Right cardiac atrium (tissue), 5 donors: Measurements from ENCODE around the gene KLHL41. TPM values are rescaled to one million over a fixed set of nuclear protein-coding genes. Genes with fewer than 3 reads are reported as not detected.
"Not testable (repeated sequence)": the region's sequence is repeated elsewhere in the genome, so short reads cannot be mapped to it uniquely, and the experiment has no call there.

Source experiments
- ATAC-seq, 2 donors: fragments of 200-7000 bp; cut with Tn5 transposase; one replicate each; pipeline versions ENCODE4 v1.8.0 to v1.9.1; 2020; ENCODE audit warnings: moderate library complexity in 2 of 2, mild to moderate bottlenecking in 1 of 2
- DNase-seq, 3 donors: peaks; one replicate each; pipeline ENCODE4 v3.0.0-alpha.2; 2020
- H3K27ac ChIP-seq: one replicate; pipeline ENCODE4 v1.5.1; 2013; ENCODE audit warnings: mild to moderate bottlenecking, low read length, control low read depth, moderate library complexity
- H3K27me3 ChIP-seq: one replicate; pipeline ENCODE4 v1.6.1; 2013; ENCODE audit not compliant: control insufficient read depth, insufficient read depth
- H3K4me1 ChIP-seq: one replicate; pipeline ENCODE4 v1.6.1; 2013; ENCODE audit warnings: low read length; ENCODE audit not compliant: control insufficient read depth, insufficient read depth
- H3K4me3 ChIP-seq: one replicate; pipeline ENCODE4 v1.5.1; 2013; ENCODE audit warnings: low read length, control low read depth
- H3K9me3 ChIP-seq: one replicate; pipeline ENCODE4 v1.6.1; 2013; ENCODE audit warnings: low read length; ENCODE audit not compliant: control insufficient read depth
- WGBS: extraction: QIAGEN DNeasy Blood & Tissue Kit; methylation state at CpG from one replicate; pipeline ENCODE4 v1.1.7; 2013; 5-methylcytosine and 5-hydroxymethylcytosine counted together
- intact Hi-C, 4 donors: fragments of 100-400 bp; cut with DNase I; formaldehyde crosslinking; loops; one replicate each; pipeline versions ENCODE4 v1.11.0 to v1.14.0; 2022 to 2023
- polyA plus RNA-seq: library from polyadenylated mRNA; stranded (reverse); fragments of 200-250 nt; gene quantifications from one replicate; pipeline ENCODE4 v1.2.3, GENCODE V29; 2013
- total RNA-seq, 4 donors: library from RNA; stranded (reverse); fragmentation: NEBNext Ultra II Directional; extraction: Animal tissue kit (Norgen Biotek cat#: 25700); gene quantifications; one replicate each; pipeline ENCODE4 v1.2.1, GENCODE V29; 2021
- donor health status: healthy with polysubstance abuse.
- donor health status: DM: no; HTN: yes; CAD: no.
- donor health status: DM: no; HTN: no; CAD: no.
- donor health status: DM: no; HTN: yes; CAD: no; lungs with severe emphysema.
- donor health status: DM: yes; HTN: yes; CAD: no.

KLHL41 gene
- total and polyA plus RNA-seq, 5 donors = 62.2 to 165 (median 86.6) TPM

DNA sequence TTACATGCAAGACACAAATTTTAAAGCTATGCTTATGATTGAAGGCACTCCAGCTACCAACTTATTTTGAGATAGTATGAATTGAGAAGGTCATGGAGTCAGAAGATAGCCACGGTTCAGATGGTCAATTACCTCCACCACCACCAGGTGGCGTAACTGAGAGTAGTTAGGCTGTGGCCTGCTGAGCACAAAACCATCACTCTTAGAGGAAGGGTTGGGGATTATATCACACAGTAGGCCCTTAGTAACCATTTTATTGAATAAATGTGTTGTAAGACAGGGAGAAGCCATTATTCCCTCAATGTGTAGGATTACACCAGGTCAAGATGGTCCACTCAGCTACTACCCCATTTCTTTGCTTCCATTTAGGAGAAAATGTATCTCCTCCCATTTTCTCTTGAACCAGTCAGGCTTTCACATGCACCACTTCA, 18.8 kb downstream of the KLHL41 start:
- WGBS = 10% methylated on average over 2 of the region's 2 CpGs
- Histone ChIP-seq H3K9me3 (no peaks in the 10 kb centered on the region), H3K27ac (no peak overlapping the region), H3K4me1 (no peaks in the 10 kb centered on the region), H3K4me3 (no peak overlapping the region), H3K27me3 (no peaks in the 10 kb centered on the region)
- DNase-seq = peak; percentile 61 to 83 (median 69)
- intact Hi-C loops = loop anchor here in 1 of 4 donors (5.0 kb wide), 1 partner anchor 459 kb away; no protein-coding TSS in a partner anchor
- ATAC-seq = peak; percentile 69 to 79

DNA sequence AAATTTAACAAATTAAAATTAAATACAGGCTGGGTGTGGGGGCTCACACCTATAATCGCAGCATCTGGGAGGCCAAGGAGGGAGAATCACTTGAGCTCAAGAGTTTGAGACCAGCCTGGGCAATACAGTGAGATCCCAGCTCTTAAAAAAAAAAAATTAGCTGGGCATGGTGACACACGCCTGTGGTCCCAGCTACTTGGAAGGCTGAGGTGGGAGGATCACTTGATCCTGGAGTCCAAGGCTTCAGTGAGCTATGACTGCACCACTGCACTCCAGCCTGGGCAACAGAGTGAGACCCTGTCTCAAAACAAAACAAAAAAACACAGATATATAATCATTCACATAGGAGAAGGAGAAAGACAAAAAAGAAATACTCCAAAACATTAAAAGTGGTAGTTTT, 30.0 kb downstream of the KLHL41 start:
- ATAC-seq, H3K4me1 ChIP-seq, DNase-seq, H3K9me3 ChIP-seq, H3K4me3 ChIP-seq, H3K27ac ChIP-seq, intact Hi-C loops, H3K27me3 ChIP-seq: not testable (repeated sequence)
- 98% methylated on average over 2 of the region's 2 CpGs for WGBS

DNA sequence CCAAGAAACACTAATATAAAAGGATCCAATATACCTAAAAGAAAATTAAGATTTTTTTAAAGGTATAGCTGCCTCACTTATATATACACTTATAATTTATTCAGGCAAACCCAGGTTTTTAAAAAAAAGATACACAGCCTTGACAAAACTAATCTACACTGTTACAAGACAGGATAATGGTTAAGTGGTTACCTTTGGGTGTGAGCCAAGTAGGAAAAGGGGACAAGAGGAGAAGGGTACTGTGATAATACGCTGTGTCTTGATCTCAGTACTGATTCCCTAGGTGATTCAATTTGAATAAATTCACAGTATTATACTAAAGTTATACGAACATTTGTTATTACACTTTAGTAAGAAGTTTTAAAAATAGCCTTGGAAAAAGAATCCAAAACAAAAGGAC, 30.6 kb downstream of the KLHL41 start:
- no peaks in the 10 kb centered on the region for H3K9me3 ChIP-seq
- DNase-seq (no peak), ATAC-seq (no peak)
- intact Hi-C loops = no loop called here
- WGBS = 58% methylated on average over 2 of the region's 2 CpGs
- H3K4me3 ChIP-seq = no peak overlapping the region
- H3K27me3 ChIP-seq = no peaks in the 10 kb centered on the region
- no peak overlapping the region for H3K27ac ChIP-seq
- H3K4me1 ChIP-seq = no peaks in the 10 kb centered on the region

DNA sequence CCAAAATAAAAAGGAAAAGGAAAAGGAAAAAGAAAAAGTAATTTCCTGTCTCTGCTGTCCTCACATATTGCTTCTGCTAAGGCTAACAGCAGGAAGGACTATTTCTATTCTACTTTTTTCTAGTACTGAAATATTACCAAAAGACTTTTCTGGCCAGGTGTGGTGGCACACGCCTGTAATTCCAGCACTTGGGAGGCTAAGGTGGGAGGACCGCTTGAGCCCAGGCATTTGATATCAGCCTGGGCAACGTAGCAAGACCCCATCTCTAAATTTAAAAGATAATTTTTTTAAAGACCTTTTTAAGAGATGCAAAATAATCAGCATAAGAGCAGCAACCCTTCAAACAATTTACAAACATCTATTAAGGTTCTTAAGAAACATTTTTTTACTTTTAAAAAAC, 32.9 kb downstream of the KLHL41 start:
- H3K4me3 ChIP-seq = no peak overlapping the region
- DNase-seq (no peak), ATAC-seq (no peak)
- H3K9me3 ChIP-seq = no peaks in the 10 kb centered on the region
- 88% methylated on average over 3 of the region's 3 CpGs for WGBS
- intact Hi-C loops = no loop called here
- no peaks in the 10 kb centered on the region for H3K27me3 ChIP-seq
- no peak overlapping the region for H3K27ac ChIP-seq
- H3K4me1 ChIP-seq = no peaks in the 10 kb centered on the region

DNA sequence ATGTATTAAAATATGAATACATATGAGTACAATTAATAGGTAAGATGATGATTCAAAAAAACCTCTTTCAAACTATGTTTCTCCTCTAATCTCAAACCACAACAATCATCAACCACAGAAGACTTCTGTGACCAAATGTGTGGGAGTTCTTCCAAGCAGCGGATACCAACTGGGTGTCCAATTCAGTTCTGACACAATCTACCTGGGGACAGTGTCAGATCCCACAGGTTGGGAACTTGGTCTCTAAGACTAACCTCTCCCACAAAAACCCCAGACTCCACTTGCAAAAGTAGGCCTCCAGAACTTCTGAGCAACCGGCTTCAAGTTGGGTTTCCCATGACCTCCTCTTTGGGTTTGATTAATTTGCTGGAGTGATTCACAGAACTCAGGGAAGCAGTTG, 37.3 kb downstream of the KLHL41 start:
- ATAC-seq (no peak), DNase-seq (no peak)
- Histone ChIP-seq H3K9me3 (no peaks in the 10 kb centered on the region), H3K27me3 (no peaks in the 10 kb centered on the region), H3K27ac (no peak overlapping the region), H3K4me1 (no peaks in the 10 kb centered on the region), H3K4me3 (no peak overlapping the region)
- 93% methylated on average over 2 of the region's 2 CpGs for WGBS
- intact Hi-C loops = no loop called here

DNA sequence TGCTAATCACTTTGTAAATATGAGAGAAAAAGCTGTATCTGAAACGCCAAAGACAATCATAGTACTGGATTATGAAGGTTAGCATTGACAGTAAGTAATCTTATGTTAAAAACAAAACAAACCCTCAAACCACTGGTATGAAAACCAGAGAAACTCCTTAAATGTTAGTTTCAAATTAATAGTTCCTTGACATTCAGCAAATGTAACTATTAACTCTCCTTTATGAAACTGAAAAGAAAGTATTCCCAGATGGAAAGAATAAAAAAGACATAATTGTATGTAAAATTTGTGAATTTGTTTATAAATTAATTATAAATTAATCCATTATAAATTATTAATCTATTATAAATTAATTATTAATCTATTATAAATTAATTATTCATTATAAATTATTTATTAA, 51.9 kb downstream of the KLHL41 start:
- no peaks in the 10 kb centered on the region for H3K9me3 ChIP-seq
- 97% methylated on average over 1 of the region's 1 CpG for WGBS
- DNase-seq (no peak), ATAC-seq (no peak)
- intact Hi-C loops = no loop called here
- no peaks in the 10 kb centered on the region for H3K27me3 ChIP-seq
- H3K27ac ChIP-seq = no peak overlapping the region
- no peak overlapping the region for H3K4me3 ChIP-seq
- H3K4me1 ChIP-seq = no peaks in the 10 kb centered on the region

DNA sequence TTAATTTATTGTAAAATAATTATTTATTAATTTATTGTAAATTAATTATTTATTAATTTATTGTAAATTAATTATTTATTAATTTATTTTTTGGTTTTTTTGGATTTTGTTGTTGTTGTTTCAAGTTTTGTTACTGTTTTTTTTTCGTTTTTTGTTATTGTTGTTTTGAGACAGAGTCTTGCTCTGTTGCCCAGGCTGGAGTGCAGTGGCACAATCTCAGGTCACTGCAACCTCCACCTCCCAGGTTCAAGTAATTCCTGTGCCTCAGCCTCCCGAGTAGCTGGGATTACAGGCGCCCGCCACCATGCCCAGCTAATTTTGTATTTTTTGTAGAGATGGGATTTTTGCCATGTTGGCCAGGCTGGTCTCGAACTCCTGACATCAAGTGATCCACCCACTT, 52.6 kb downstream of the KLHL41 start:
- H3K4me3 ChIP-seq, H3K9me3 ChIP-seq, ATAC-seq, H3K4me1 ChIP-seq, DNase-seq, H3K27ac ChIP-seq, intact Hi-C loops, H3K27me3 ChIP-seq: not testable (repeated sequence)
- whole genome bisulfite sequencing = 98% methylated on average over 5 of the region's 5 CpGs

DNA sequence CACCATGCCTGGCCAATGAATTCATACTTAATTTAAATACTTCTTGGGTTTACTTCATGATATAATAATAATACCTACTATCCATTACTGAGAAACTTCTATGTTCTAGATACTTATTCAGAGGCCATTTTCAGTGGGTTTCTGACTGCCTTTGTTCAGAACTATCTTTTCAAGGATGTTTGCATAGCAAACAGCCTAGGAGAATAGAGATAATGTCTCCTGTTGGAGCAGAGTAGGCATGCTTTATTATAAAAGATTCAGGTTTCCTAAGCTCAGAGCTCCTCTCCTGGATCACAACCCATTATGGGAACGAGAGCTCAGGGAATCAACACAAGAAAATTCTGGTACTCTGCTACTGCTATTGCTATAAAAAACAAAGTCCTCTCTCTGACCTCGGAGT, 53.0 kb downstream of the KLHL41 start:
- ATAC-seq = no peak

DNA sequence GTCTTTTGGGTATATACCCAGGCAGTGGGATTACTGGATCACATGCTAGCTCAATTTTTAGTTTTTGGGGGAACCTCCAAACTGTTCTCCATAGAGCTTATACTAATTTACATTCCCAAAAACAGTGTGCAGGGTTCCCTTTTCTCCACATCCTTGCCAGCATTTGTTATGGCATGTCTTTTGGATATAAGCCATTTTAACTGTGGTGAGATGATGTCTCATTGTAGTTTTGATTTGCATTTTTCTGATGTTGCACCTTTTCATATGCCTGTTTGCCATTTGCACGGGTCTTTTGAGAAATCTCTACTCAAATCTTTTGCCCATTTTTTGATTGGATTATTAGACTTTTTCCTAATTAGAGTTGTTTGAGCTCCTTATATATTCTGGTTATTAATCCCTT, 56.2 kb downstream of the KLHL41 start:
- intact Hi-C loops = no loop called here
- H3K27me3 ChIP-seq = no peaks in the 10 kb centered on the region
- WGBS = 45% methylated on average over 1 of the region's 1 CpG
- H3K27ac ChIP-seq = no peak overlapping the region
- DNase-seq (no peak), ATAC-seq (no peak)
- no peak overlapping the region for H3K4me3 ChIP-seq
- H3K4me1 ChIP-seq = no peaks in the 10 kb centered on the region
- H3K9me3 ChIP-seq = no peaks in the 10 kb centered on the region

More for the DNA sequence above, 53.0 kb downstream of the KLHL41 start:
- intact Hi-C loops = no loop called here
- 97% methylated on average over 2 of the region's 2 CpGs for WGBS
- Histone ChIP-seq H3K4me1 (no peaks in the 10 kb centered on the region), H3K9me3 (no peaks in the 10 kb centered on the region), H3K4me3 (no peak overlapping the region), H3K27me3 (no peaks in the 10 kb centered on the region), H3K27ac (no peak overlapping the region)
- DNase-seq = no peak

DNA sequence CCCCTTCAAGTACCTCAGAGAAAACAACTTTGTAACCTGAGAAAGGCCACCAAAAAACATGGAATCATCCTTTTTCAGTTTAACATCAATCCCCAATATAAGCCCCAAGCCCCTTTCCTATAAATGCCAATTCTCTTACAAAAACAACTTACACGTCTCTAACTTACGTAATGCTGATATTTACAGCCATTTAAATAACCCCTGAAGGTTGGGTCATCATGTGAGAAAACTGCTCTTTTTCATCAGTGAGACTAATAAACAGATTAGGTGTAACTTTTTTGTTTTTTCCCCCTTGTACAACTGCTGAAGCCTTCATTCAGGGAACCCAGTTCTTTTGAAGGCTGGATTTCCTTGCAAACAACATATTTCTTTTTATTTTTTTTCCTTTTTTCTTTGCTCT, 60.4 kb downstream of the KLHL41 start:
- H3K4me3 ChIP-seq = no peak overlapping the region
- DNase-seq (no peak), ATAC-seq (no peak)
- 81% methylated on average over 2 of the region's 2 CpGs for WGBS
- H3K9me3 ChIP-seq = no peaks in the 10 kb centered on the region
- no peaks in the 10 kb centered on the region for H3K4me1 ChIP-seq
- intact Hi-C loops = no loop called here
- no peaks in the 10 kb centered on the region for H3K27me3 ChIP-seq
- H3K27ac ChIP-seq = no peak overlapping the region

DNA sequence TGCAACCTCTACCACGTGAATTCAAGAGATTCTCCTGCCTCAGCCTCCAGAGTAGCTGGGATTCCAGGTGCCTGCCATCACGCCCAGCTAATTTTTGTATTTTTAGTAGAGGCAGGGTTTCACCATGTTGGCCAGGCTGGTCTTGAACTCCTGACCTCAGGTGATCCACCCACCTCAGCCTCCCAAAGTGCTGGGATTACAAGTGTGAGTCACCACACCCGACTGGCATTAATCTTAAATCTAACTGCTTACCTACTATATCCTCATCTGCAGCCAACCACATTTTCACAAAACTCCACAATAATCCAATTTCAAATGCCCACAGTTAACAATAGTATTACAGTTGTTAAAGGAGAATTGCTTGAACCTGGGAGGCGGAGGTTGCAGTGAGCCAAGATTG, 61.2 kb downstream of the KLHL41 start:
- H3K27me3 ChIP-seq, H3K4me3 ChIP-seq, DNase-seq, intact Hi-C loops, ATAC-seq, H3K9me3 ChIP-seq, H3K27ac ChIP-seq, H3K4me1 ChIP-seq: not testable (repeated sequence)
- WGBS = 93% methylated on average over 4 of the region's 4 CpGs

DNA sequence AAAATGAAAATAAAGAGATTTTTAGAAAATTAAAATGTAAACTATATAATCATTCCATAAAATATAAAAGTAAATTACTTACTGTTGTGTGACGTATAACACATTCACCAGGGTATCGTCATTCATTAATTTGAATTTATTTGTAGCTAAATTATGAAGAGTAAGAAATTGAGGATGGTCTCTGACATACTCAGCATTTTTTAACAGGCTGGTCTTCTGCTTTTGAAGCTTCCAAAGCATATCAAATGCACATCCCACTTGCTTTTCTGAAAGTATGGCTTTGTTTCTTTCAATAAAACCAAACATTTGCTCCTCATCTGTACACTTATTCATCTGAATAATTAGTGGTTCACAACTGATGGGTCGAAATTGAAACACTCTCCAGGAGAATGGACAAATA, 62.1 kb downstream of the KLHL41 start:
- no peak for DNase-seq
- no peaks in the 10 kb centered on the region for H3K4me1 ChIP-seq
- H3K27me3 ChIP-seq = no peaks in the 10 kb centered on the region
- no peaks in the 10 kb centered on the region for H3K9me3 ChIP-seq
- H3K4me3 ChIP-seq = no peak overlapping the region
- no peak overlapping the region for H3K27ac ChIP-seq
- WGBS = 90% methylated on average over 3 of the region's 3 CpGs
- intact Hi-C loops = no loop called here
- no peak for ATAC-seq
